A673 (cell line): Measurements from ENCODE around the gene TNS3. TPM values are rescaled to one million over a fixed set of nuclear protein-coding genes. Genes with fewer than 3 reads are reported as not detected.

Source experiments
- BruUV-seq: library from RNA; stranded (reverse); fragments of 400-500 nt; replicated peaks from 2 replicates; lab custom pipeline; 2021; lab: Mats Ljungman, UMichigan
- CTCF ChIA-PET: fragments of 300-600 bp; sonication (Branson Sonifier 250); formaldehyde crosslinking; loops from one replicate; lab custom pipeline; 2022; ENCODE audit warnings: antibody characterized with exemption; lab: Charles Lee
- POLR2A ChIA-PET: fragments of 300-600 bp; sonication (Branson Sonifier 250); formaldehyde crosslinking; loops from one replicate; lab custom pipeline; 2022; ENCODE audit warnings: antibody characterized with exemption; ENCODE audit not compliant: low non-redundant PET; lab: Charles Lee
- DNase-seq: peaks from one replicate; pipeline ENCODE4 v3.0.0-alpha.2; 2015; ENCODE audit warnings: low spot score
- H3K27ac ChIP-seq: fragments of 200-600 bp; sonication (generic); 2 replicates; pipeline ENCODE4 v1.5.1; 2016; ENCODE audit warnings: mixed run types, low read depth, mild to moderate bottlenecking, mixed read lengths, antibody characterized with exemption, low read length; ENCODE audit not compliant: poor library complexity, severe bottlenecking
- H3K27me3 ChIP-seq: fragments of 200-600 bp; sonication (generic); replicated peaks from 2 replicates; pipeline ENCODE4 v1.6.1; 2017; ENCODE audit warnings: mixed run types, low read depth, mild to moderate bottlenecking, mixed read lengths, antibody characterized with exemption, low read length; ENCODE audit not compliant: insufficient read depth, poor library complexity
- H3K36me3 ChIP-seq: fragments of 200-600 bp; sonication (generic); 2 replicates; pipeline ENCODE4 v1.6.1; 2016; ENCODE audit warnings: mixed run types, mild to moderate bottlenecking, mixed read lengths, antibody characterized with exemption, low read length; ENCODE audit not compliant: insufficient read depth, poor library complexity, severe bottlenecking
- H3K4me1 ChIP-seq: fragments of 200-600 bp; sonication (generic); 2 replicates; pipeline ENCODE4 v1.6.1; 2017; ENCODE audit warnings: mixed run types, mild to moderate bottlenecking, mixed read lengths, antibody characterized with exemption, low read length; ENCODE audit not compliant: insufficient read depth, poor library complexity, severe bottlenecking
- H3K4me3 ChIP-seq: fragments of 200-600 bp; sonication (generic); 2 replicates; pipeline ENCODE4 v1.5.1; 2016; ENCODE audit warnings: low read depth, mixed run types, mild to moderate bottlenecking, mixed read lengths, low read length; ENCODE audit not compliant: poor library complexity, severe bottlenecking
- H3K9me3 ChIP-seq: fragments of 200-600 bp; sonication (generic); 2 replicates; pipeline ENCODE4 v1.6.1; 2016; ENCODE audit warnings: mixed run types, low read depth, mild to moderate bottlenecking, mixed read lengths, antibody characterized with exemption, low read length; ENCODE audit not compliant: poor library complexity, severe bottlenecking
- EZH2 ChIP-seq: fragments of 200-600 bp; sonication (generic); IDR thresholded peaks from 2 replicates; pipeline ENCODE4 v1.6.1; 2017; ENCODE audit warnings: borderline replicate concordance, low read depth, mild to moderate bottlenecking, mixed read lengths, antibody characterized with exemption, low read length; ENCODE audit not compliant: poor library complexity, severe bottlenecking
- intact Hi-C: fragments of 100-400 bp; cut with micrococcal nuclease; formaldehyde crosslinking; loops from one replicate; pipeline ENCODE4 v1.10.0; 2022; ENCODE audit not compliant: unreplicated experiment
- total RNA-seq: library from RNA; stranded (reverse); gene quantifications from 2 replicates; pipeline ENCODE4 v1.2.3, GENCODE V29; 2021
- TF ChIP-seq, protein P1 (sequence below): fragments of 300-800, 200-600 bp; sonication (generic); conservative IDR thresholded peaks from 2 replicates; pipeline ENCODE4 v1.5.1; 2017; ENCODE audit warnings: low read depth, mild to moderate bottlenecking, antibody characterized with exemption, low read length, moderate library complexity, mixed read lengths

Gene TNS3
- total RNA-seq, 1 experiment from 2014 or later = not detected

DNA sequence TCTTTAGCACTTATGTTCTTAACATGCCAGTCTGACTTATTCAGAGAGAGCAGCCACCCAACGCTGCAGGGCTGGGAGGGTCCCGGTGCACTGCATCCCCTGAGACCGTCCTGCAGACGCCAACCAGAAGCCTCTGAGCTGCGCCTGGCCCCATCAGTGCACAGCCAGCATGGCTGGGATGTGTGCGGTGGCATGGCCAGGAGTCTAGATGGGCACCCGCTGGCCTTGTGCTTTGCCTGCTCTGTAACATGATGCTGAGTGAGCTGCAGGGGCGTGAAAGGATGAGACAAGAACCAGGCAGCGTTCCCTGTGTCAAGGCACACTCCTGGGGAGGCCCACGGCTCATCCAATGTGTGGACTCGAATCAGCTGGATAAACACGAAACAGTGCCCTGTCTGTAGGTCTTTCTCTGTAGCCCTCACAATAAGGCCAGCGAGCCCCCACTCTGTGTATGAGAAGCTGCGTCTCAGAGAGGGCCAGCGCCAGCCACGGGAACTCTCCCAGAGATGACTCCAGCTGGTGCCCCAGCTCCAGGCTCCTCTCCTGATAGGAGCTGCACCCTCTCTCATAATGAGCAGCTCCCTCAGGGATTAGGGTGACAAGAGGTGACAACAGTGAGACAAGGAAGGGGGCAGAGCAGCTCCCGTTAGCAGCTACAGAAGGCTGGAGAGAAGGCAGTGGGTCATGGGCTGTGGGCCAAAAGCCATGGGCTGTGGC lies 96.8 kb downstream of the TNS3 start:
- BruUV-seq = no TSS peak
- H3K4me3 ChIP-seq = no peak overlapping the region
- POLR2A ChIA-PET = no interaction called here
- H3K27me3 ChIP-seq = no peaks in the 10 kb centered on the region
- H3K4me1 ChIP-seq = no peaks in the 10 kb centered on the region
- no peaks in the 10 kb centered on the region for H3K36me3 ChIP-seq
- intact Hi-C loops = no loop called here
- no peak for TF ChIP-seq EZH2
- TF ChIP-seq, protein P1, sequence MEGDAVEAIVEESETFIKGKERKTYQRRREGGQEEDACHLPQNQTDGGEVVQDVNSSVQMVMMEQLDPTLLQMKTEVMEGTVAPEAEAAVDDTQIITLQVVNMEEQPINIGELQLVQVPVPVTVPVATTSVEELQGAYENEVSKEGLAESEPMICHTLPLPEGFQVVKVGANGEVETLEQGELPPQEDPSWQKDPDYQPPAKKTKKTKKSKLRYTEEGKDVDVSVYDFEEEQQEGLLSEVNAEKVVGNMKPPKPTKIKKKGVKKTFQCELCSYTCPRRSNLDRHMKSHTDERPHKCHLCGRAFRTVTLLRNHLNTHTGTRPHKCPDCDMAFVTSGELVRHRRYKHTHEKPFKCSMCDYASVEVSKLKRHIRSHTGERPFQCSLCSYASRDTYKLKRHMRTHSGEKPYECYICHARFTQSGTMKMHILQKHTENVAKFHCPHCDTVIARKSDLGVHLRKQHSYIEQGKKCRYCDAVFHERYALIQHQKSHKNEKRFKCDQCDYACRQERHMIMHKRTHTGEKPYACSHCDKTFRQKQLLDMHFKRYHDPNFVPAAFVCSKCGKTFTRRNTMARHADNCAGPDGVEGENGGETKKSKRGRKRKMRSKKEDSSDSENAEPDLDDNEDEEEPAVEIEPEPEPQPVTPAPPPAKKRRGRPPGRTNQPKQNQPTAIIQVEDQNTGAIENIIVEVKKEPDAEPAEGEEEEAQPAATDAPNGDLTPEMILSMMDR = no peak
- DNase-seq = no peak
- no peaks in the 10 kb centered on the region for H3K9me3 ChIP-seq
- no peak overlapping the region for H3K27ac ChIP-seq
- CTCF ChIA-PET = no interaction called here

DNA sequence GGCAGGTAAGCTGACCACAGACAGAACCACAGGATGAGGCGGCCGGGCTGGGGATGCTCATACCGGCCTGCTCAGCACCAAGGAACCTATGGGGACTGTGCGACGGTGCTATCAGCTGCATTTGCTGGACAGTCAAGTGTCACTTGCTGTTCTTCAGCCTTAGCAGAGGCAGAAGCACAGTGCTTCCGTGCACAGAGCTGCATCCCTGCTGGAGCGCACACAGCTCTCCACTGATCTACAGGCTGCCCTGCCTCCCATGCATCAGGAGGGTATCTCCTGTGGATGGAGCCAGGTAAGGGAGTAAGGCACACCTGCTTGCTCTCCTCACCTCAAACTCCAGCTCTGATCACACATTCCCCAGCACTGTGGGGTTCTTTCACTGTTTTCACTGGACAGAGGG lies 97.5 kb downstream of the TNS3 start:
- no peaks in the 10 kb centered on the region for H3K36me3 ChIP-seq
- CTCF ChIA-PET = no interaction called here
- H3K27ac ChIP-seq = no peak overlapping the region
- POLR2A ChIA-PET = no interaction called here
- no peak for TF ChIP-seq EZH2
- TF ChIP-seq, protein P1 = no peak
- BruUV-seq = no TSS peak
- H3K4me1 ChIP-seq = no peaks in the 10 kb centered on the region
- H3K4me3 ChIP-seq = no peak overlapping the region
- intact Hi-C loops = no loop called here
- DNase-seq = no peak
- H3K9me3 ChIP-seq = no peaks in the 10 kb centered on the region
- H3K27me3 ChIP-seq = no peaks in the 10 kb centered on the region

DNA sequence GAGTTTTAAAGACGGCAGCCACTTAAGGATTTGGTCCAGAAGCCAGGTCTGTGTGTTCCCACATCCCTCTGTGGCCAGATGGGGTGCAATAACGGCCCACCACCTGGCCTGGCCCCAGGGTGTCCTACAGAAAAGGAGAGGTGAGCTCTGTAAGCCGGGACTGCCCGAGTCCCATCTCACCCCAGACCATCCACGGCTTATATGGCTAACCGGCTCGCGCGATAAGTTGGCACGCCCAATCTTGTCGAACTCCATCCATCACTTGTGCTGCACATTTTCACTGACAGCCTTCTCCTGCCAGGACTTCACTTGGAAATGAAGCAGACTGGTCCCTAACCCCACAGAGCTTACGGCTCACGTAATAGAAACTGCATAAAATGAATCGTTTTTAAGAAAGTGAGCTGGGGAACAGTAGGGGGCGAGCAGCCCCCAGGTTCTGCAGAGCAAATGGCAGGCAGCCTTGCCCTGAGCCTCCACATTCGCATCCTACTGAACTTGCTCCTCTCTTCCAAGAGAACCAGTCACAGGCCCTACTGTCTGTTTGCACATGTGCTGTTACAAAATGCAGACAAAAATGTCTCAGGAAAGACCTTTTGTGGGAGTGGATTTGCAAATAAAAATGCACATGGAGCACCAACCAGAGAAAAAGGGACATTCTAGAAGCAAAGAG lies 98.2 kb downstream of the TNS3 start:
- no peak overlapping the region for H3K27ac ChIP-seq
- BruUV-seq = no TSS peak
- CTCF ChIA-PET = no interaction called here
- POLR2A ChIA-PET = no interaction called here
- DNase-seq = no peak
- H3K4me3 ChIP-seq = no peak overlapping the region
- intact Hi-C loops = no loop called here
- H3K9me3 ChIP-seq = no peaks in the 10 kb centered on the region
- no peaks in the 10 kb centered on the region for H3K27me3 ChIP-seq
- no peaks in the 10 kb centered on the region for H3K36me3 ChIP-seq
- TF ChIP-seq, protein P1 = no peak
- no peak for TF ChIP-seq EZH2
- no peaks in the 10 kb centered on the region for H3K4me1 ChIP-seq
